AG09319 (cell line): Measurements from ENCODE around the gene PPP2R5A.
"Not testable (repeated sequence)": the region's sequence is repeated elsewhere in the genome, so short reads cannot be mapped to it uniquely, and the experiment has no call there.

ENCODE experiments used
- DNase-seq: peaks from one replicate; pipeline ENCODE4 v3.0.0-alpha.2; 2010; ENCODE audit warnings: low read depth; ENCODE audit errors: extremely low read depth
- TF ChIP-seq, protein P1 (sequence below): IDR thresholded peaks from 2 replicates; pipeline ENCODE4 v1.5.1; 2011; ENCODE audit warnings: low read depth, mild to moderate bottlenecking, inconsistent platforms, low read length, moderate library complexity

Gene PPP2R5A

DNA sequence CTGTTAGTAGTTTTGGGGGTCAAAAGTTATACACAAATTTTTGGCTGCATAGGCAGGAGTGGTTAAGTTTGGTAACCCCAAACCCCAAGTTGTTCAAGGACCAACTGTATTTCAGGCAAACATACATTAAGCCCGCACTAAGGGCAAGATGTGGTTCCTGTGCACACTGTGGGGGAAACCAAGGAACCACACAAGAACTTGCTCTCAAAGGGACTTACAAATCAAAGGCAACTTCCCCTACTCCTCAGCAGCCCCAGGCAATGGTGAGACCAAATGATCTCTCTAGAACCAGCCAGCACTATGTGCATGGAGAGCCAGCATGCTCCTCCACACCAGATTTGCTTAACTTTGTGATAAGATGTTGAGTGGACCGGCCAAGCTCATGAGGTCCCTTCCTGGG lies 94.2 kb downstream of the PPP2R5A start:
- TF ChIP-seq, protein P1, sequence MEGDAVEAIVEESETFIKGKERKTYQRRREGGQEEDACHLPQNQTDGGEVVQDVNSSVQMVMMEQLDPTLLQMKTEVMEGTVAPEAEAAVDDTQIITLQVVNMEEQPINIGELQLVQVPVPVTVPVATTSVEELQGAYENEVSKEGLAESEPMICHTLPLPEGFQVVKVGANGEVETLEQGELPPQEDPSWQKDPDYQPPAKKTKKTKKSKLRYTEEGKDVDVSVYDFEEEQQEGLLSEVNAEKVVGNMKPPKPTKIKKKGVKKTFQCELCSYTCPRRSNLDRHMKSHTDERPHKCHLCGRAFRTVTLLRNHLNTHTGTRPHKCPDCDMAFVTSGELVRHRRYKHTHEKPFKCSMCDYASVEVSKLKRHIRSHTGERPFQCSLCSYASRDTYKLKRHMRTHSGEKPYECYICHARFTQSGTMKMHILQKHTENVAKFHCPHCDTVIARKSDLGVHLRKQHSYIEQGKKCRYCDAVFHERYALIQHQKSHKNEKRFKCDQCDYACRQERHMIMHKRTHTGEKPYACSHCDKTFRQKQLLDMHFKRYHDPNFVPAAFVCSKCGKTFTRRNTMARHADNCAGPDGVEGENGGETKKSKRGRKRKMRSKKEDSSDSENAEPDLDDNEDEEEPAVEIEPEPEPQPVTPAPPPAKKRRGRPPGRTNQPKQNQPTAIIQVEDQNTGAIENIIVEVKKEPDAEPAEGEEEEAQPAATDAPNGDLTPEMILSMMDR: no peak
- DNase-seq: no peak

DNA sequence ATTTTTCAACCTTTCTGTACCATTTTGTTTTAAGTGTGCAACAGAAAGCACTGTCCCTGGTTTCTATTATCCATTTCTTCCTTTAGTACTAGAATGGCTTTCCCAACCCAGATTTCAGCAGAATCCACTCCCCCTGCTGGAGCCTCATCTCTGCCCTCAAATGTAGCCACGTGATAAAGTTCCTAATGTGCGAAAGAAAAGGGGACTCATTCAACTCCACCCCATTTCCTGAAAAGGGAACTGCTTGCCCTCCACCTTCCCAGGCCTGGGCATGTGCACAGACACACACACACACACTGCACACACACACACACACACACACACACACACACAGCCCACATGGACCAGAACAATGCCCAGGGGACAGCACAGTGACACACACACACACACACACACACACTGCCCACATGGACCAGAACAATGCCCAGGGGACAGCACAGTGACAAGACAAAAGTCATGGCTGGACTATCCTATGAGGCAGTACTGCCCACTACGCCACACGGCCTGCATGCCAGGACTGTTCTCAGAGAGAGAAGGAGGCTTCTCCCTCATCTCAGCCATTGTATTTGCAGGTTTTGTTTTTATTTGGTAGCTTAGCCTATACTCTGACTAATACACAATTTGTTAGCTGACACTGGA lies 96.3 kb downstream of the PPP2R5A start:
- DNase-seq: no peak
- TF ChIP-seq, protein P1: no peak

DNA sequence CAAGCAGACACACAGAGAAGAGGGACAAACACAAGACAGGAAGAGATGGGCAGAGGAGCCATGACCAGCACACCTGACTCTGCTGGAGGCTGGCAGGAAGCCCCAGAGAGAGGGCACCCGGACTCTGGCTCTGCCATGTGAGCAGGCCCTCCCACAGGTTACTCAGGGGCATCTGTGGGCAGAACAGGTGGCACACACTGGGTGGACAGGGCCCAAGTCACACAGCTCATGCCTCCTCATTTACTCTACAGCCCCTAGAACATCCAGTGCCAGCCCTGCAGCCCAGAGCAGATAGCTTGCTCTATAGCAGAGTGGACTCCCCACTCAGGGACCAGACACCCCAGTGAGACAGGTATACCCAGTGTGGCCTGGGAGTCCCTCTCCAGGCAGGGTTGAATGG lies 100.8 kb downstream of the PPP2R5A start:
- no peak for DNase-seq
- TF ChIP-seq, protein P1: no peak

DNA sequence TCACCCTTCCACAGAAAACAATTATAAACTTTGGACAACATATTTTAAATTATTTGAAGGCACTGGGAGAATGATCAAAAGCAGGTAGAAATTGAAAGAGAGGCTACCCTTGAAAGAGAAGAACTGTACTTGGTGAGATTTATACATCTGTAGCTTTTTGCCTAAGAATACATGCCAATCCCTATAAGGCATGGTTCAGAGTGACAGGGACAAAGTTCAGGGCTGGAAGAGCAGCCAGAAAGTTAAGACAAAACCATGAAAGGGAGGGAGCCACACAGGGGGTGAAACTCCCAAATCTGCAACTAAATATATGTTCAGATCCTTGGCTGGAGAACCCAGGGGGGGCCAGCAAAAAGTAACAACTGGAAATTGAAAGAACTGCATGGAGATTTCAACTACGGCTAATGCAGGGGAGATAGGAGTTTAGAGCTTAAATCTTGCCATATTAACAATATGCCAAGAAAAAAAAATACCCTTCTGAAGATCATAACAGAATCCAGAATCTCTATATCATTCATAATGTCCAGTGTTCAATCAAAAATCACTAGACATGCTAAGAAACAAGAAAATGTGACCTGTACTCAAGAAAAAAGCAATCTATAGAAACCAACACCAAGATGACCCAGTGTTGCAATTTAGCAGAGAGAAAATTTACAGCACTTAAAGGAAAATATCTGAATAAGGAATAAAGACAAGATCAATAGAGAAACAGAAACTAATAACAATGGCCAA lies 103.9 kb downstream of the PPP2R5A start:
- TF ChIP-seq, protein P1: no peak
- no peak for DNase-seq

DNA sequence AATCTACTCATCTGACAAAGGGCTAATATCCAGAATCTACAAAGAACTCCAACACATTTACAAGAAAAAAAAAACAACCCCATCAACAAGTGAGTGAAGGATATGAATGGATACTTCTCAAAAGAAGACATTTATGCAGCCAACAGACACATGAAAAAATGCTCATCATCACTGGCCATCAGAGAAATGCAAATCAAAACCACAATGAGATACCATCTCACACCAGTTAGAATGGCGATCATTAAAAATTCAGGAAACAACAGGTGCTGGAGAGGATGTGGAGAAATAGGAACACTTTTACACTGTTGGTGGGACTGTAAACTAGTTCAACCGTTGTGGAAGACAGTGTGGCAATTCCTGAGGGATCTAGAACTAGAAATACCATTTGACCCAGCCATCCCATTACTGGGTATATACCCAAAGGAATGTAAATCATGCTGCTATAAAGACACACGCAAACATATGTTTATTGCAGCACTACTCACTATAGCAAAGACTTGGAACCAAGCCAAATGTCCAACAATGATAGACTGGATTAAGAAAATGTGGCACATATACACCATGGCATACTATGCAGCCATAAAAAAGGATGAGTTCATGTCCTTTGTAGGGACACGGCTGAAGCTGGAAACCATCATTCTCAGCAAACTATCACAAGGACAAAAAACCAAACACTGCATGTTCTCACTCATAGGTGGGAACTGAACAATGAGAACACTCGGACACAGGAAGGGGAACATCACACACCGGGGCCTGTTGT lies 110.6 kb downstream of the PPP2R5A start:
- not testable (repeated sequence) for DNase-seq

DNA sequence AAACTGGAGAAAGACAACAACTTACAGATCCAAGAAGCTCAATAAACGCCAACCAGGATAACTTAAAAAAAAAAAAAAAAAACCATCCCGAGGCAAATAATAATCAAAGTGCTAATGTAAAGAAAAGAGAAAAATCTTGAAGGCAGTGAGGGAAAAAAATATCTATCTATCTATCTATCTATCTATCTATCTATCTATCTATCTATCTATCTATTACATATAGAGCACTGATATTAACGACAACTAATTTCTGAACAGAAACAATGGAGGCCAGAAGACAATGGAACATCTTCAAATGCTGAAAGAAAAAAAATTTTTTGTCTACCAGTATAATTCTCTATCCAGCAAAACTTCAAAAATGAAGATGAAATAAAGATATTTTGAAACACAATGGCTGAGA lies 111.4 kb downstream of the PPP2R5A start:
- TF ChIP-seq, protein P1: no peak
- DNase-seq: no peak

DNA sequence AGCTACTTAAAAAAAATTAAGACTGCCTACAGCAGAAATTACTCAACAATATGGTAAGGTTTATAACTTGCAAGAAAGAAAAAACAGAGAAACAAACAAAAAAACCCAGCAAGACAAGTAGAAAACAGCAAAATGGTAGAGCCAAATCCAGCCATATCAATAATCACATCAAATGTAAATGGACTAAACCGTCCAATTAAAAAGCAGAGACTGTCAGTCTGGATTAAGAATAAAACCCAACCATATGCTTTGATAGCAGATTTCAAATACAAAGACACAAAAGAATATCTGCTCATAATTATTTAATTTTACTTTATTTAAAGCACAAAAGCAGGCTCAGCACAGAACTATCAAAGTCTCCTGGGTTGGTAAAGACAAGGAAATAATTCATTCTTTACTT lies 112.0 kb downstream of the PPP2R5A start:
- TF ChIP-seq, protein P1: no peak

More for the DNA sequence above, 112.0 kb downstream of the PPP2R5A start:
- DNase-seq: no peak
